ENCODE data around the gene UROC1. TPM values are rescaled to one million over a fixed set of nuclear protein-coding genes. Genes with fewer than 3 reads are reported as not detected.

UROC1 gene
- total RNA-seq, 1 experiment from 2014 or later, result not detected

DNA sequence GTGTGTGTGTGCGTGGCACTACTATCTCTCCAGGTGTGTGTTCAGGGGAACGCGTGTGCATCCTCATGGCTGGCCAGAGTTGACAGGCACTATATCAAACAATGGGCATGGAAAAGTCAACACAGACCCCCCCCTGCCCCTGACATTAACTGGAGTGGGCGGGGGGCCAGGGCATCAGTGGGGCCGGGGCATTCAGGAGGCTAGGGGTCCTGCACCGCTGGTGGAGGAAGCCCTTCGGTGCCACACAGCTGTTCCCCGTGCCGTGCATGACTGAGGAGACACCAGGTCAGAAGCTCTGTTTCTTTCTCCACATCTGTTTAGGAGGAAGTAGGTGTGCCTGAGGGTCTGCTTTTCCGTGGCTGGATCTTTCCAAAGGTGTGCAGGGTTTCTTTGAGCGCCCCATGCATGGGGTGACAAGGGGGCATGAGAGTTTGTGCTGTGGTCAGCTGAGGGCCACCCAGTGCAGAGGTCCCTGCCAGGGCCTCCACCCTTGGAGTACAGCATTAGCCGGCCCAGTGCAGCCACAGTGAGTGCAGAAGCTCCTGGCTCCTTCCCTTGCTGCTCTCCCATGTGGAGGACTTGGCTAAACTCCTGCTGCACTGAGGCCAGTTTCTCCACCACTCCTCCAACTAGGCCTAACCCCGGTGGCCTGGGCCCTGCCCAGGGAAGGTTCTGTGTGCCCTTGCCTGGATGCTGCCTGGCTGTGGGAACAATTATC lies 33.7 kb upstream of the UROC1 start:
- no peak overlapping the region for H2BK5ac ChIP-seq (ENCODE audit: insufficient read length, low read length)
- no peaks in the 10 kb centered on the region for H3K23me2 ChIP-seq (ENCODE audit: insufficient read length, low read depth, low read length, poor library complexity, severe bottlenecking)
- H3T11ph ChIP-seq (ENCODE audit: low read length), result no peak overlapping the region
- H4K8ac ChIP-seq (replicated peaks; ENCODE audit: insufficient read length, low read depth, low read length), result no peak overlapping the region
- H3K9me3 Mint-ChIP-seq, result no peaks in the 10 kb centered on the region
- H3K27ac Mint-ChIP-seq, result peak overlapping the region in 1 of 3 experiments; percentile 61; a peak in 1 of 7 replicates
- H3K9me3 ChIP-seq (ENCODE audit: control insufficient read depth, low read depth, low read length), result no peaks in the 10 kb centered on the region
- no peaks in the 10 kb centered on the region for H3K27me3 ChIP-seq (ENCODE audit: insufficient read depth, low read length)
- H3K79me2 ChIP-seq (ENCODE audit: insufficient read depth, low read length), result no peaks in the 10 kb centered on the region
- H3K4me3 Mint-ChIP-seq, result no peak overlapping the region; a peak in 1 of 5 replicates
- H3K23ac ChIP-seq (ENCODE audit: insufficient read length, low read depth, low read length), result no peak overlapping the region
- DNase-seq, result peak; percentile 20
- no peak overlapping the region for H3K18ac ChIP-seq (ENCODE audit: insufficient read length, low read depth, low read length)
- no peak overlapping the region for H2AFZ ChIP-seq (ENCODE audit: low read length)
- no peak overlapping the region for H2BK15ac ChIP-seq (ENCODE audit: low read depth, low read length)
- no peak overlapping the region for H3K56ac ChIP-seq (ENCODE audit: insufficient read length, low read depth, low read length)
- no peaks in the 10 kb centered on the region for H3K79me1 ChIP-seq (ENCODE audit: insufficient read depth, low read depth, low read length, poor library complexity, severe bottlenecking)
- H3K27ac ChIP-seq (ENCODE audit: insufficient read length, low read depth, low read length), result no peak overlapping the region
- peaks cover 4% of the 10 kb centered on the region; the same call in 1 of the 2 replicates for H3K4me1 ChIP-seq (ENCODE audit: insufficient read depth, low read length)
- H2BK12ac ChIP-seq (ENCODE audit: insufficient read length, low read depth, low read length), result no peak overlapping the region
- no CpG with 5 or more reads among the region's 13 CpGs for WGBS (ENCODE audit: extremely low coverage, insufficient read length, low lambda C conversion rate)
- H3K4me1 Mint-ChIP-seq, result peaks cover 33 to 48% of the 10 kb centered on the region in 2 experiments
- H2BK120ac ChIP-seq (ENCODE audit: low read depth, low read length, poor library complexity, severe bottlenecking), result no peak overlapping the region
- H4K5ac ChIP-seq (ENCODE audit: insufficient read length, low read depth, low read length), result no peak overlapping the region
- H3K14ac ChIP-seq (ENCODE audit: insufficient read depth, low read length), result no peak overlapping the region
- H3K36me3 Mint-ChIP-seq (ENCODE audit: insufficient read depth in 1 of 3, low read depth in 3 of 3), result no peaks in the 10 kb centered on the region
- no peak overlapping the region for H3K4me2 ChIP-seq (ENCODE audit: insufficient read depth, insufficient read length, low read length)
- no peak overlapping the region for H3K9ac ChIP-seq (ENCODE audit: extremely low read depth, insufficient read length, low read length)
- no peak overlapping the region for H2BK20ac ChIP-seq (ENCODE audit: low read depth, low read length, poor library complexity, severe bottlenecking)
- no peak overlapping the region for H3K4ac ChIP-seq (ENCODE audit: low read depth, low read length)
- H4K91ac ChIP-seq (ENCODE audit: insufficient read length, low read depth, low read length), result no peak overlapping the region
- H4K20me1 ChIP-seq (ENCODE audit: control insufficient read depth, insufficient read depth, insufficient read length), result no peaks in the 10 kb centered on the region
- no peak for TF ChIP-seq CTCF (conservative IDR thresholded peaks at IDR 0.05)
- H3K27me3 Mint-ChIP-seq (ENCODE audit: low read depth), result peaks cover 11% of the 10 kb centered on the region
- H2AK5ac ChIP-seq (ENCODE audit: insufficient read length, low read length), result no peak overlapping the region
